Mesendoderm (in vitro differentiated cells): ENCODE measurements around the gene GTPBP2.
"Not testable (repeated sequence)": the region's sequence is repeated elsewhere in the genome, so short reads cannot be mapped to it uniquely, and the experiment has no call there.

Experiments
- DNase-seq: peaks from one replicate; pipeline ENCODE4 v3.0.0; 2013
- H2AK5ac ChIP-seq: 2 replicates; pipeline ENCODE4 v1.6.1; 2013; ENCODE audit warnings: low read length, inconsistent platforms
- H2BK120ac ChIP-seq: 2 replicates; pipeline ENCODE4 v1.6.1; 2013; ENCODE audit warnings: low read depth, mild to moderate bottlenecking, low read length, moderate library complexity, mixed read lengths
- H2BK15ac ChIP-seq: replicated peaks from 2 replicates; pipeline ENCODE4 v1.6.1; 2013; ENCODE audit warnings: low read depth, mild to moderate bottlenecking, moderate library complexity
- H2BK5ac ChIP-seq: 2 replicates; pipeline ENCODE4 v1.6.1; 2013; ENCODE audit warnings: low read length, inconsistent platforms
- H3K18ac ChIP-seq: 2 replicates; pipeline ENCODE4 v1.6.1; 2013; ENCODE audit warnings: mild to moderate bottlenecking, low read length, mixed read lengths
- H3K23ac ChIP-seq: one replicate; pipeline ENCODE4 v1.6.1; 2013; ENCODE audit warnings: low read length
- H3K27ac ChIP-seq: 2 replicates; pipeline ENCODE4 v1.5.1; 2013; ENCODE audit warnings: low read depth, mild to moderate bottlenecking, inconsistent platforms, low read length, moderate library complexity
- H3K27me3 ChIP-seq: 2 replicates; pipeline ENCODE4 v1.6.1; 2013; ENCODE audit warnings: low read length, control low read depth, mild to moderate bottlenecking, inconsistent platforms; ENCODE audit not compliant: insufficient read depth, poor library complexity
- H3K36me3 ChIP-seq: 2 replicates; pipeline ENCODE4 v1.6.1; 2013; ENCODE audit warnings: low read length, inconsistent platforms; ENCODE audit not compliant: control insufficient read depth, insufficient read depth
- H3K4ac ChIP-seq: one replicate; pipeline ENCODE4 v1.6.1; 2013; ENCODE audit warnings: low read depth, mild to moderate bottlenecking, low read length, moderate library complexity
- H3K4me1 ChIP-seq: 2 replicates; pipeline ENCODE4 v1.6.1; 2013; ENCODE audit warnings: low read depth, low read length, inconsistent platforms; ENCODE audit not compliant: control insufficient read depth
- H3K4me2 ChIP-seq: 2 replicates; pipeline ENCODE4 v1.6.1; 2013; ENCODE audit warnings: low read length
- H3K4me3 ChIP-seq: 2 replicates; pipeline ENCODE4 v1.5.1; 2013; ENCODE audit warnings: mild to moderate bottlenecking, low read length
- H3K56ac ChIP-seq: one replicate; pipeline ENCODE4 v1.6.1; 2013; ENCODE audit warnings: low read length
- H3K79me1 ChIP-seq: 2 replicates; pipeline ENCODE4 v1.6.1; 2013; ENCODE audit warnings: low read length, inconsistent platforms
- H3K79me2 ChIP-seq: 2 replicates; pipeline ENCODE4 v1.6.1; 2013; ENCODE audit warnings: mild to moderate bottlenecking, low read length; ENCODE audit not compliant: control insufficient read depth, insufficient read depth
- H3K9ac ChIP-seq: 2 replicates; pipeline ENCODE4 v1.6.1; 2013; ENCODE audit warnings: low read length, inconsistent platforms
- H4K5ac ChIP-seq: one replicate; pipeline ENCODE4 v1.6.1; 2013; ENCODE audit warnings: low read length
- H4K8ac ChIP-seq: one replicate; pipeline ENCODE4 v1.6.1; 2013; ENCODE audit warnings: low read depth, mild to moderate bottlenecking, control low read depth, low read length, moderate library complexity
- WGBS: extraction: QIAGEN DNeasy Blood & Tissue Kit; methylation state at CpG from one replicate; pipeline ENCODE4 v1.1.7; 2013; ENCODE audit warnings: low lambda C conversion rate, missing lambda C conversion rate; ENCODE audit not compliant: insufficient coverage; ENCODE audit errors: extremely low coverage; 5-methylcytosine and 5-hydroxymethylcytosine counted together

GTPBP2 gene

DNA sequence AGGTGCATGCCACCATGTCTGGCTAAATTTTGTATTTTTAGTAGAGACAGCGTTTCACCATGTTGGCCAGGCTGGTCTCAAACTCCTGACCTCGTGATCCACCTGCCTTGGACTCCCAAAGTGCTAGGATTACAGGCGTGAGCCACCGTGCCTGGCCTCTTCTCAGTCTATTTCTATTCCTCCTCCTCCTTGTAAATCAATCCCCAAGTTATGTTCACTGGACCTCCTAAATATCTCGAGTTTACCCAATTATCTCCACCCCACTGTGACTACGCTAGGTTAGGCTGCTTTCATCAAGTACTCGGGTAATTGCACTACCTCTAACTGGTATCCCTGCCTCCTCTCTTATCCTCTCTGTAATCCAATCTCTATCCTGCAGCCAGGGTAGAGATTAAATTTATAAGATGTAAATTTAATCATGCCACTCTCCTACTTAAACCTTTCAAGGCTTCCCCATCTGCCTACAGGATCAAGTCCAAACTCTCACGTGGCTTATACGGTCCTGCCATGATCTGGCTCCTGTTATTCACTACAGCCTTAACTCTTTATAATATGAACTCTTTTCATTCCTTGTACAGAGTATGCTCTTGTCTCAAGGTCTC, 5.7 kb upstream of the GTPBP2 start:
- no peak overlapping the region for H2BK15ac ChIP-seq
- H3K79me2 ChIP-seq = peaks cover 14% of the 10 kb centered on the region
- H2BK5ac ChIP-seq = no peak overlapping the region
- peaks cover 7% of the 10 kb centered on the region for H3K4me1 ChIP-seq
- peak overlapping the region; percentile 17 for H3K4ac ChIP-seq
- H3K27ac ChIP-seq = no peak overlapping the region
- no peak overlapping the region for H2AK5ac ChIP-seq
- peaks cover 8% of the 10 kb centered on the region for H3K79me1 ChIP-seq
- no peak overlapping the region for H4K8ac ChIP-seq
- no peak overlapping the region for H3K56ac ChIP-seq
- peaks cover under 1% of the 10 kb centered on the region for H3K36me3 ChIP-seq
- DNase-seq = no peak
- no peak overlapping the region for H3K9ac ChIP-seq
- H4K5ac ChIP-seq = no peak overlapping the region
- no peak overlapping the region for H3K4me3 ChIP-seq
- no CpG with 5 or more reads among the region's 9 CpGs for WGBS
- H3K23ac ChIP-seq = no peak overlapping the region
- H3K27me3 ChIP-seq = no peaks in the 10 kb centered on the region
- H3K4me2 ChIP-seq = no peak overlapping the region
- no peak overlapping the region for H3K18ac ChIP-seq
- H2BK120ac ChIP-seq = no peak overlapping the region

DNA sequence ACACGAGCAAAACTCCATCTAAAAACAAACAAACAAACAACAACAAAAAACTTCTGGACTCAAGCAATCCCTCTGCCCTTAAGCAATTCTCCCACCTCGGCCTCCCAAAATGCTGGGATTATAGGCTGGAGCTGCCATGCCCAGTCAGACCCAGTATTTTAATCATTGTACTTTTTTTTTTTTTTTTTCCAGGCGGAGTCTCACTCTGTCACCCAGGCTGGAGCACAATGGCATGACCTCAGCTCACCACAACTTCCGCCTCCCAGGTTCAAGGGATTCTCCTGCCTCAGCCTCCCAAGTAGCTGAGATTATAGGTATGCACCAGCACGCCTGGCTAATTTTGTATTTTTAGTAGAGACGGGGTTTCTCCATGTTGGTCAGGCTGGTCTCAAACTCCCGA, 3.9 kb upstream of the GTPBP2 start:
- peaks cover 17% of the 10 kb centered on the region for H3K79me2 ChIP-seq

DNA sequence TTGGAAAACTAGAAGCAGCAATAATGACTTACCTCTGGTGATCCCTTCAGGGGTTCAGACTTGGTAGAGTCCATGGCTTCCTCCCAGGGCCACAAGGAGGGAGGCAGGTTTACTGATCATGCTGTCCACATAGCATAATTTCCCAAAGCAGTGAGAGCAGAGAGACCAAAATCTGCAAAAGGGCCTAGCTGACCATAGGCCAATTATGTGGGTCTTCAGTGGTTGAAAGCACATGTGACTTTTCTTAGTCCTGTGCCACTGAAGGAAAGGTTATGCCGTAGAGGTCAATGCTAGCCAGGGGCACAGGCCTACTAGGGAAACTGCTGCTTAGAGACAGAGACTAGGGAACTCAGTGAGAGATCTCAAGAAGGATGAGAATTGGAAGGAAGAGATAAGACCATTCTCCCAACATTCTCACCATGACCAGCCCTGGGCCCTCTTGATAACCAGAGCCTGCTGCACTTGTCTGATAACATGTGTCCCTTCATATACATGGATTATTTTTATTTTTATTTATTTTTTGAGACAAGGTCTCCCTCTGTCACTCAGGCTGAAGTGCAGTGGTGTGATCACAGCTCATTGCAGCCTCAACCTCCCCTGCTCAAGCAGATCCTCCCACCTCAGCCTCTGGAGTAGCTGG, 2.0 kb upstream of the GTPBP2 start:
- peaks cover 3% of the 10 kb centered on the region for H3K4me1 ChIP-seq
- H3K79me1 ChIP-seq = peaks cover 15% of the 10 kb centered on the region
- no peak overlapping the region for H4K8ac ChIP-seq
- no peaks in the 10 kb centered on the region for H3K27me3 ChIP-seq
- H4K5ac ChIP-seq = no peak overlapping the region
- H3K4ac ChIP-seq = no peak overlapping the region
- DNase-seq = no peak
- H3K27ac ChIP-seq = no peak overlapping the region
- H2BK120ac ChIP-seq = no peak overlapping the region
- H3K4me2 ChIP-seq = no peak overlapping the region
- H3K23ac ChIP-seq = no peak overlapping the region
- no peaks in the 10 kb centered on the region for H3K36me3 ChIP-seq
- peaks cover 15% of the 10 kb centered on the region for H3K79me2 ChIP-seq
- H3K56ac ChIP-seq = no peak overlapping the region
- H3K9ac ChIP-seq = no peak overlapping the region
- H2AK5ac ChIP-seq = no peak overlapping the region
- no peak overlapping the region for H2BK5ac ChIP-seq
- no peak overlapping the region for H2BK15ac ChIP-seq
- no peak overlapping the region for H3K4me3 ChIP-seq
- no peak overlapping the region for H3K18ac ChIP-seq
- no CpG with 5 or more reads among the region's 1 CpG for WGBS

More for the DNA sequence above, 3.9 kb upstream of the GTPBP2 start:
- H3K79me1 ChIP-seq, H4K8ac ChIP-seq, H3K56ac ChIP-seq, H4K5ac ChIP-seq, H3K23ac ChIP-seq, H2BK15ac ChIP-seq, H3K4me2 ChIP-seq, H3K36me3 ChIP-seq, H3K27me3 ChIP-seq, H2AK5ac ChIP-seq, H3K4ac ChIP-seq, H2BK5ac ChIP-seq, H3K27ac ChIP-seq, H3K4me3 ChIP-seq, H3K18ac ChIP-seq, H3K4me1 ChIP-seq, H3K9ac ChIP-seq, DNase-seq, H2BK120ac ChIP-seq: not testable (repeated sequence)
- WGBS = no CpG with 5 or more reads among the region's 7 CpGs

DNA sequence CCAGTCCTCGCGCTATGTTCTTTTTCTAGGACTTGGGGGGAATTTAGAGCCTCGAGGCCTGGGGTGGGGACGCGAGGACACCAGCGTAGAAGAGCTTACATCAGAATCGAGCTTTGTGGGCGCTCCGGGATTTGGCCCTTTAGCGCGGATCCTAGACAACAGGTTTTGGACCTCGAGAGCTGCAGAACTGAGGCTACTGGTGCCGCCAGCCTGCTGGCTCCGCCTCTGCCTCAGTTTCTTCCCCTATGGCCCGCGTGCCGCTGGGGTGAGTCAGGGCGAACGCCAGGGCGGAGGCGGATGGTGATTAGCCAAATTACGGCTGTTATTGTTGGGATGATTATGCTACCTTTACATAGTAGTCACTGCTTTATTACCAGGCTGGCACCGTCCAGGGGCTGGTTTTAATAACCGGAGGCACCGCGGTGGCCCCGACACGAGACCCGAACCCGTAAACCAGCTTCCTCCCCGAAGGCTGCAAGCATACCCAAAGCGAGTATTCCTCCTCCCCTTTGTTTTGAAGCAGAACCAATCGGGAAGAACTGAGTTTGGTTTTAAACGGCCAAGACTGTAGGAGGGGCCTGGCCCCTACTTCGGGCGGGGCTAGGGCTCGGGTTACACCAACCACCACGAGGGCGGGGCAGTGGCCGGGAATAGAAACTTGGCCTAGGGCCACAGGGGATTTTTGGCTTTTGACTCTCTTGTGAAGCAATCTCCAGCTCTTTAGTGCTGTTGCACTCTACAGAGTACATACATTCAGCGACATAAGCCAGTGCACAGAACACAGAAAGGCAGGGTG, 639 bp upstream of the GTPBP2 start:
- Histone ChIP-seq H3K4me1 (peaks cover 3% of the 10 kb centered on the region), H3K4me2 (peak overlapping the region; percentile 100), H3K79me1 (peaks cover 17% of the 10 kb centered on the region), H3K79me2 (peaks cover 12% of the 10 kb centered on the region), H3K56ac (peak overlapping the region; percentile 97), H3K4me3 (peak overlapping the region; percentile 88), H3K36me3 (peaks cover 7% of the 10 kb centered on the region), H3K23ac (peak overlapping the region; percentile 98), H3K18ac (peak overlapping the region; percentile 75), H4K8ac (no peak overlapping the region), H2BK120ac (no peak overlapping the region), H3K27me3 (no peaks in the 10 kb centered on the region), H3K27ac (peak overlapping the region; percentile 74), H2BK5ac (peak overlapping the region; percentile 99), H3K4ac (peak overlapping the region; percentile 82), H2BK15ac (no peak overlapping the region), H2AK5ac (peak overlapping the region; percentile 78), H3K9ac (peak overlapping the region; percentile 98), H4K5ac (peak overlapping the region; percentile 71)
- peak; percentile 99 for DNase-seq
- no CpG with 5 or more reads among the region's 41 CpGs for WGBS

DNA sequence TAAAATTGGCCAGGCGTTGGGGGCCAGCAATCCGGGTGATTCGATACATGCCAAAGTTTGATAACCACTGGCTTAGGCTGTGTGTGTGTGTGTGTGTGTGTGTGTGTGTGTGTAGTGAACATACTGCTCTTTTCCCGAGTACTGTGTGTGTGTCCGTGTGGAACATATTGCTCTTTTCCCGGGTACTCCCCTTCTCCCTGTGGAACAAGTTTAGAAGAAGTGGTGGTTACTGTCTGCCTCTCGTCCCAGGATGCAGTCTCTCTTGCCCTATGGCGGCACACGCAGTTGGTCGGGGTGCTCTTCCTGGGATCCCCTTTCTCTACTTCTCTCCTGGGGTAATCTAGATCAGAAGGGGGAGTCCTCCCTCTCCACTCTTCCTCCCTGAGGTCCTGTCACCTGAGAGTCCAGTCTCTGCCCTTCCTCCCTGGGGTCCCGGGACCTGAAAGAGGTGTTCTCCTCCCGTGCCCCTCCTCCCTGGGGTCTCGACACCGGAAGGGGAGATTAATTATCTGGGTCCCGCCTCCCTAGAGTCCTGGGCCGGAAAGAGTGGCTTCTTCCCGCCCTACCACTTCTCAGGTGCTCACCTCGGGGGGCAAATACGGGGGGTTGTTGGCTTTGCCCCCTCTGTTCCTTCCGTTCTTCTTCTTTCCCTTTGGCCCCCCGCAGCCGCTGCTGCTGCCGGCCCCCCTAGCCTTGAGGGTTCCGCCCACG, 516 bp downstream of the GTPBP2 start:
- WGBS = no CpG with 5 or more reads among the region's 25 CpGs
- peak overlapping the region; percentile 49 for H3K27ac ChIP-seq
- no peak overlapping the region for H2AK5ac ChIP-seq
- no peaks in the 10 kb centered on the region for H3K27me3 ChIP-seq
- H3K56ac ChIP-seq = peak overlapping the region; percentile 86
- H3K18ac ChIP-seq = peak overlapping the region; percentile 94
- H2BK120ac ChIP-seq = peak overlapping the region; percentile 88
- H3K36me3 ChIP-seq = peaks cover 13% of the 10 kb centered on the region
- H2BK15ac ChIP-seq = no peak overlapping the region
- H3K4me3 ChIP-seq = peak overlapping the region; percentile 59
- DNase-seq = peak; percentile 78
- peak overlapping the region; percentile 99 for H3K4ac ChIP-seq
- peak overlapping the region; percentile 78 for H3K9ac ChIP-seq
- H3K4me2 ChIP-seq = peak overlapping the region; percentile 57
- H3K79me1 ChIP-seq = peaks cover 17% of the 10 kb centered on the region
- no peak overlapping the region for H3K23ac ChIP-seq
- no peak overlapping the region for H2BK5ac ChIP-seq
- peaks cover 3% of the 10 kb centered on the region for H3K4me1 ChIP-seq
- H4K5ac ChIP-seq = no peak overlapping the region
- H4K8ac ChIP-seq = peak overlapping the region; percentile 41
- peaks cover 12% of the 10 kb centered on the region for H3K79me2 ChIP-seq
